ENCODE results near the gene TPD52L2.
"Not testable (repeated sequence)": the region's sequence is repeated elsewhere in the genome, so short reads cannot be mapped to it uniquely, and the experiment has no call there.

TPD52L2 gene

DNA sequence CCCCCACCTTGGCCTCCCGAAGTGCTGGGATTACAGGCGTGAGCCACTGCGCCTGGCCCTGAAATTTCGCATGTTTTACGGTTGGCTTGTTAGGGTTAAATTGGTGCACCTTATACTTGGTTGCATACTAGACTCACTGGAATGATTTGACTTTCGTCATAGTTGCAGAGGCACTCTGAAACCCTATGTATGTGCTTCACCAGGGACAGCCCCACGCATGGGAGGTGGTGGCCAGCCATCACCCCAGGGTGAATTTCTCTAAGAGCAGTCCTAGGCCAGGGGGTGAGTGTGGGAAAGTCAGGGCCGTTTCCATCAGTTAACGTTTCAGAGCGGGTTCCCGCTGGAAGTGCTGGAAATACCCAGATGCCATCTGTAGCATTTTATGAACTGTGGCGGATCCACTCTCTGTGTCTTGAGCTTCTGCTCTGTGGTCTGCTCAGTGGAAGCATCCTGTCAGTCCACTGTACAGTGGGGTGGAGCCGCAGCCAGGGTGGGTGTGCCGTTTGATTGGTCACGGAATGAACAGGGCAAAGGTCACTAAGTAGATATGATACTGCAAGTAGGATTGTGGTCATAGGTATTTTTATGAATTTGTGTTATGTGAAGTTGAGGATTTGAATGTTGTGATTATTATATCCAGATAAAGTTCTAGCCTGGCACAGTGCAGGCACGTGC, 43.1 kb downstream of the TPD52L2 start:
- peaks cover 6% of the 10 kb centered on the region; the same call in 1 of the 2 replicates for H3K4me1 ChIP-seq
- TF ChIP-seq, protein P1, sequence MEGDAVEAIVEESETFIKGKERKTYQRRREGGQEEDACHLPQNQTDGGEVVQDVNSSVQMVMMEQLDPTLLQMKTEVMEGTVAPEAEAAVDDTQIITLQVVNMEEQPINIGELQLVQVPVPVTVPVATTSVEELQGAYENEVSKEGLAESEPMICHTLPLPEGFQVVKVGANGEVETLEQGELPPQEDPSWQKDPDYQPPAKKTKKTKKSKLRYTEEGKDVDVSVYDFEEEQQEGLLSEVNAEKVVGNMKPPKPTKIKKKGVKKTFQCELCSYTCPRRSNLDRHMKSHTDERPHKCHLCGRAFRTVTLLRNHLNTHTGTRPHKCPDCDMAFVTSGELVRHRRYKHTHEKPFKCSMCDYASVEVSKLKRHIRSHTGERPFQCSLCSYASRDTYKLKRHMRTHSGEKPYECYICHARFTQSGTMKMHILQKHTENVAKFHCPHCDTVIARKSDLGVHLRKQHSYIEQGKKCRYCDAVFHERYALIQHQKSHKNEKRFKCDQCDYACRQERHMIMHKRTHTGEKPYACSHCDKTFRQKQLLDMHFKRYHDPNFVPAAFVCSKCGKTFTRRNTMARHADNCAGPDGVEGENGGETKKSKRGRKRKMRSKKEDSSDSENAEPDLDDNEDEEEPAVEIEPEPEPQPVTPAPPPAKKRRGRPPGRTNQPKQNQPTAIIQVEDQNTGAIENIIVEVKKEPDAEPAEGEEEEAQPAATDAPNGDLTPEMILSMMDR (IDR thresholded peaks at IDR 0.05; ENCODE audit: low read depth, low read length), result no peak
- H3K4me3 ChIP-seq (ENCODE audit: low read depth, low read length), result no peak overlapping the region
- H3K36me3 ChIP-seq, result no peaks in the 10 kb centered on the region; the same call in none of the 2 replicates
- DNase-seq, result no peak
- H3K9me3 ChIP-seq, result no peaks in the 10 kb centered on the region
- no peaks in the 10 kb centered on the region for H3K27me3 ChIP-seq

DNA sequence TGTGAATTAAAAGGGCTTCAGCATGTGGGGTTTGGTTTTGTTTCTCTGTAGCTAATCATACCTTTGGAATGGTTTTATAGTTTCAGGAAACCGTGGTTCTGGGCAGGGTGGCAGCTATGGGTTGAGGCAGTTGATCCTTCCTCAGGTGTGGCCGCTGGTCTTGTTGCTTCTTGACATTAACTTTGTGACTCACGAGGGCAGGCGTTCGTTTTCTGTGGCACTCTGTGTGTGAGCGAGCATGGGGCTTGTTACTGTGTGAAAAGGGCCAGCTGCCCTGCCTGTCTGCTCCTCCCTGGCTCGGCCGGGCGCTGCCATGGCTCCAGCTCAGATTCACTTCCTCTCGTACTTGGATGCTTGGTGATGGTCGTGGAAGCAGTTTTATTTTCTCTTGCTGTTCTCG, 46.1 kb downstream of the TPD52L2 start:
- H3K4me1 ChIP-seq, result peaks cover 6% of the 10 kb centered on the region; the same call in 1 of the 2 replicates
- TF ChIP-seq, protein P1 (IDR thresholded peaks at IDR 0.05; ENCODE audit: low read depth, low read length), result no peak
- no peak overlapping the region for H3K4me3 ChIP-seq (ENCODE audit: low read depth, low read length)
- H3K27me3 ChIP-seq, result no peaks in the 10 kb centered on the region
- DNase-seq, result no peak
- no peaks in the 10 kb centered on the region; the same call in 1 of the 2 replicates for H3K9me3 ChIP-seq
- H3K36me3 ChIP-seq, result peaks cover 5% of the 10 kb centered on the region; the same call in 1 of the 2 replicates

DNA sequence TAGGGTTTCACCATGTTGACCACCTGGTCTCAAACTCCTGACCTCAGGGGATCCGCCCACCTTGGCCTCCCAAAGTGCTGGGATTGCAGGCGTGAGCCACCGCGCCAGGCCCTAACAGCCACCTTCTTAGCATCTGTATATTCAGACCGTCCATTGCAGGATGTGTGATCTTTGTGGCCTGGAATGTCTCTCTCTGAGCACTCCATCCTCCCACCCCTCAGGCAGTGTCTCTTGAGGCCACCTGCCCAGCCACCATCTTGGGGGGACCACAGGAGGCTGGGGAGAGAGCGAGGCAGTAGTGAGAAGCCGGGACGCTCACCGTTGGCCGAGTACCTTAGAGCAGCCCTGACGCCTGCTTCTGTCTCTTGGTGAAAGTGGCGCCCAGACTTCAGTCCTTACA, 48.7 kb downstream of the TPD52L2 start:
- no peak for DNase-seq
- H3K4me1 ChIP-seq, result no peaks in the 10 kb centered on the region; the same call in 1 of the 2 replicates
- H3K36me3 ChIP-seq, result peaks cover 5% of the 10 kb centered on the region; the same call in 1 of the 2 replicates
- TF ChIP-seq, protein P1 (IDR thresholded peaks at IDR 0.05; ENCODE audit: low read depth, low read length), result no peak
- H3K4me3 ChIP-seq (ENCODE audit: low read depth, low read length), result no peak overlapping the region
- H3K27me3 ChIP-seq, result no peaks in the 10 kb centered on the region
- H3K9me3 ChIP-seq, result no peaks in the 10 kb centered on the region; the same call in 1 of the 2 replicates

DNA sequence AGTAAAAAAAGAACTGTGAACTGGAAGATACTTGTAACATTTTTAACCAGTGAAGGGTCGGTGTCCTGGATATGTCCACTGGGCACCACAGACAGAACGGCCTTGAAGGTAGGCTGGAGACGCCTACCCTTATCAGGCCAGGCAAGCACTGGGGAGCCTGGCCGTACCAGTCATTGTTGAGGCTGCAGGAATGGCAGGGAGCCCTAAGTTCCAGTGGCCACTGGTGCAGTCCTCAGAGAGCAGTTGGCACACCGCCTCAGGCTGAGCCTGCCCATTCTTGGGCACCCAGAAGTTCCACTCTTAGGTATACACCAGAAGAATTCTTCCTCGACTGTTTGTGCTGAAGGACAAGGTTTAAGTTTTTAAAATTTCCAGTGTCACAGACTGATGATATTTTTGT, 50.4 kb downstream of the TPD52L2 start:
- H3K4me1 ChIP-seq, result no peaks in the 10 kb centered on the region; the same call in 1 of the 2 replicates
- H3K27me3 ChIP-seq, result no peaks in the 10 kb centered on the region
- no peak for DNase-seq
- no peak overlapping the region for H3K4me3 ChIP-seq (ENCODE audit: low read depth, low read length)
- TF ChIP-seq, protein P1 (IDR thresholded peaks at IDR 0.05; ENCODE audit: low read depth, low read length), result no peak
- H3K9me3 ChIP-seq, result no peaks in the 10 kb centered on the region; the same call in 1 of the 2 replicates
- peaks cover 5% of the 10 kb centered on the region; the same call in 1 of the 2 replicates for H3K36me3 ChIP-seq

DNA sequence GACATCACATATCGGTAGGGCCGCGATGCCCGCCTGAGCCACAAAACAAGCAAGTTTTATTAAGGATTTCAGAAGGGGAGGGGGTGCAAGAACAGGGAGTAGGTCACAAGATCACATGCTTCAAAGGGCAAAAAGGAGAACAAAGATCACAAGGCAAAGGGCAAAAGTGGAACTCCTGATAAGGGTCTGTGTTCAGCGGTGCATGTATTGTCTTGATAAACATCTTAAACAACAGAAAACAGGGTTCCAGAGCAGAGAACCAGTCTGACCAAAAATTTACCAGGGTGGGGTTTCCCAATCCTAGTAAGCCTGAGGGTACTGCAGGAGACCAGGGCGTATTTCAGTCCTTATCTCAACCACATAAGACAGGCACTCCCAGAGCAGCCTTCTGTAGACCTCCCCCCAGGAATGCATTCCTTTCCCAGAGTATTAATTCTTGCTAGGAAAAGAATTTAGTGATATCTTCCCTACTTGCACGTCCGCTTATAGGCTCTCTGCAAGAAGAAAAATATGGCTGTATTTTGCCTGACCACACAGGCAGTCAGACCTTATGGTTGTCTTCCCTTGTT, 51.4 kb downstream of the TPD52L2 start:
- not testable (repeated sequence) for H3K4me3 ChIP-seq (ENCODE audit: low read depth, low read length); H3K4me1 ChIP-seq; H3K36me3 ChIP-seq; DNase-seq; H3K27me3 ChIP-seq; H3K9me3 ChIP-seq

DNA sequence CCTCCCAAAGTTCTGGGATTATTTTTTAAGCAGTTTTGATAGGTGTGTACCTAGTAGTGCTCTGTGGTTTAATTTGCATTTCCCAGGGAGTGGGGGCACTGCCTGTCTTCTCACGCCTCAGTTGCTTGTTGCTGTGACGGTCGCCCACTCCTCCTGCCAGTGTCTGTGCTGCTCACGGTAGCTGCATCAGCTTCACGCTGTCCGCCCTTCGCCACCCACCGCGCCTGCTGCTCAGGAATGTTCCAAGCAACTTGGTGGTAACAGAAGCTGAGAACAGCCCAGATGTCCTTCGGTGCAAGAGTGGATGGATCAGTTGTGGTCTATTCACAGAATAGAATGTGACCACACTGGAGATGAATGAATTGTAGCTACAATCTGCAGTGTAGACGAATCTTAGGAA, 52.7 kb downstream of the TPD52L2 start:
- Histone ChIP-seq H3K9me3 (no peaks in the 10 kb centered on the region; the same call in 1 of the 2 replicates), H3K4me1 (no peaks in the 10 kb centered on the region), H3K27me3 (no peaks in the 10 kb centered on the region), H3K4me3 (ENCODE audit: low read depth, low read length) (no peak overlapping the region), H3K36me3 (peaks cover 8% of the 10 kb centered on the region; the same call in 1 of the 2 replicates)
- no peak for DNase-seq
- TF ChIP-seq, protein P1 (IDR thresholded peaks at IDR 0.05; ENCODE audit: low read depth, low read length), result no peak

Measured in BE2C (cell line).